Measurements from ENCODE around the gene PDZD2.

DNA sequence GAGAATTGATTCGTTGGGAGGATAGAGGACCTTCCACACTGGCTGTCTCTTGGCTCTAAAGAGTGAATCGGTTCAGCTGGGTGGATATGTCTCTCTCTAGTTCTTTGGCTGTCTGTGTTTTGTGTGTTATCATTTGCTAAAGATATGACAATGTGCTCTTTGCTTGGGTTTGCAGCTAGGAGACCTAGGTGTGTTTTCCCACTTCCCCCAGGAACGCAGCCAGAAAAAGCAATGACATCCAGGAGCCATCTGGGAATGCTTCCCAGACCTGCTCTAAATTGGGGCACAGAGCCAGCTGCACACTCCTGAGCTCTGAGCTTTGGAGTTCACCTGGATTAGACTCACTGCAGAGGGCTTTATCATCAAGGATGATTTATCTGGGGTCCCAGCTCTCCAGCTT is 12.8 kb upstream of the PDZD2 start:
- TF ChIP-seq EZH2 (IDR thresholded peaks at IDR 0.05; ENCODE audit: insufficient read depth, poor library complexity, severe bottlenecking) (no peak), EZH2phosphoT487 (IDR thresholded peaks at IDR 0.05; ENCODE audit: insufficient read depth, low read depth) (no peak)
